GM18505 (cell line): ENCODE measurements around the gene FAM20C.

ENCODE experiments used
- ATAC-seq: cut with Tn5 transposase; IDR thresholded peaks from one replicate; pipeline ENCODE4 v1.9.1; 2021; ENCODE audit not compliant: unreplicated experiment
- POLR2A ChIP-seq: IDR thresholded peaks from 4 replicates; pipeline ENCODE4 v1.6.1; 2011; ENCODE audit warnings: borderline replicate concordance; ENCODE audit not compliant: insufficient read depth, insufficient read length; ENCODE audit errors: extremely low read depth

The FAM20C gene

DNA sequence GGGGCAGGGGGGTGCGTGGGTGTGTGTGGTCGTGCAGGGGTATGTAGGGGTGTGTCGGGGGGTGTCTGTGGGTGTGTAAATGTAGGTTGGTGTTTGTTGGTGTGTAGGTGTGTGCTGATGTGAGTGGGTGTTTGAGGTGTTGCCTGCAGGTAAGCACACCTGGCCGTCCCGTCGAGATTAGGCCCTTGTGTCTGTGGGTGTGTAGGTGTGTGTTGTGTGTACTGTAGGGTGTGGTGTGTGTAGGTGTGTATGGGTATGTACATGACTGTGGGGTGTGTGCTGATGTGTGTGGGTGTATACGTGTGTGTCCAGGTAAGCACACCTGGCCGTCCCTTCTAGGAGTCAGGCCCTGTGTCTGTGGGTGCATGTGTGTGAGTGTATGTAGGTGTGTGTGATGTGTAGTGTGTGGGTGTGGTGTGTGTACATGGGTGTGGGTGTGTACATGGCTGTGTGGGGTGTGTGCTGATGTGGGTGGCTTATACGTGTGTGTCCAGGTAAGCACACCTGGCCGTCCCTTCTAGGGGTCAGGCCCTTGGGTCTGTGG lies 15.8 kb downstream of the FAM20C start:
- ATAC-seq = no peak
- TF ChIP-seq POLR2A = no peak

DNA sequence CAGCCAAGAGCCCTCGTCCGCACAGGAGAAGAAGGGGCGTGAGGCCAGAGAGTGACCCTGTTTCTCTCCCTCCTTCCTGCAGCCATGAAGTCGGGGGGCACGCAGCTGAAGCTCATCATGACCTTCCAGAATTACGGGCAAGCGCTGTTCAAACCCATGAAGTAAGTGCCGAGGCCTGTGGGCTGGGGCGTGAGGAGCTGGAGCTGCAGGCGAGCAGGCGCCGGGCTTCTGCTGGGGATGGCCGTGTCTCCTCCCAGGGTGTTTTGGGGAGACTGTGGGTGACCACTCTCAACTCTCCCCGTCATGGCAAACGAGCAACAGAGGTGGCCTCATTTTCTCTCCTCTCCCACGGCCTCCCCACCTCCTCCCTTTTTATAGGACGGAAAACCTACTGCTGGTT lies 16.4 kb downstream of the FAM20C start:
- no peak for ATAC-seq
- TF ChIP-seq POLR2A = no peak

DNA sequence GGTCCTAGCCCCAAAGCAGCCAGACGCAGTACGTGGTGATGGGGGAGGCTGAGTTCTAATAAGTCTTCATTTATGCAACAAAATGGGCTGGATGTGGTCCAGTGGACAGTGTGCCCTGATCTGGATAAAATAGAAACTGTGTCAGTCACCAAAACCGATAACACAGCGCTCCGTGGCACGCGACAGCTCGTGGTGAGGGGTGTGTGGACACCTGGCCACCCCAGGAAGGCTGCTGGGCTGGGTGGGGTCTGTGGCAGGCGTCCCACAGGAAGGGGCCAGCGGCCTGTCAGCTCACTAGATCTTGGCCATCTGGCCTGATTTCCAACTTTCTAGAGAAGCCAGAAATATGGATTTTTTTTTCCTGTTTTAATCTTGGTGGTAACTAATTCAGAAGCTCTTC lies 17.0 kb downstream of the FAM20C start:
- no peak for ATAC-seq
- TF ChIP-seq POLR2A = no peak

DNA sequence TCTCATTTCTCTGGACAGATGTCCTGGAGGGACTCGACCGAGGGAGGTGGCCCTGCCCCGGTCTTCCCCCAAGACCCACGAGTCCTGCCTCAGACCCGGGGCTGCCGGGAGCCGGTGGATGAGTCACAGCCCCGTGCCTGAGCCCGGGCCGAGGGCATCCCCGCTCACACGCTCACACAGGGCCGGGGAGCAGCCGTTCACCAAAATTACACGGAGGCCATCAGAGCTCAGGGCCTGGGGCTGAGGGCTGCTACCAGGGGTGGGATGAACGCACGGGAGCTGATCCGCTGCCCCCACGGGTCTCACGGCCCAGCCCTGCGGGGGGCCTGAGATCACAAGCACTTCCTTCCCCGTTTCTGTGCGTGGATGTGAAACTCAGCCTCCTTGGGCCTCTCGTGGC lies 17.5 kb downstream of the FAM20C start:
- TF ChIP-seq POLR2A = no peak
- ATAC-seq = no peak

DNA sequence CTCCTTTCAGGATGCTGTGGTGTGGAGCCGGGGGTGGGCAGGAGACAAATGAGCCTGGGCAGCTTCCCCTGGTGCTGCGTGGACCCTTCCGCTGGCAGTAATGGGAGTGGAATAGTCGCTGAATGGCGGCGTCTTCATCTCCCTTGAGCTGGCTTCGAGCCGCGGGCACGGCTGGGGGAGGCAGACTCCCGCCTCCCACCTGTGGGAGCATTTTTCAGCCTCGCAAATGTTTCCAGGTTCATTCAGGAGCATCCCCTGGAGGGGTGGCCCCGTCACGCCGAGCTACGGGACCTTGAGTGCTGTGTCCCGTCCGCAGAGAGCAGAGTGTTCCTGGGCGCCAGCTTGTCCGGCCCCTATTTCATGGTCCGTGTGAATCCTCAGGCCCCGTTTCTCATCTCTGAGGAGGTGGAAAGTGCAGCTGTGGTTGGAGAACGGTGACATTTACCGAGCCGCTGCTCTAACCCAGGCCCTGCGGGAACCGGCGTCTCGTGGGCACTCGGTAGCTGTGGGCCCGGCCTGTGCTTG lies 18.1 kb downstream of the FAM20C start:
- no peak for ATAC-seq
- TF ChIP-seq POLR2A = no peak

DNA sequence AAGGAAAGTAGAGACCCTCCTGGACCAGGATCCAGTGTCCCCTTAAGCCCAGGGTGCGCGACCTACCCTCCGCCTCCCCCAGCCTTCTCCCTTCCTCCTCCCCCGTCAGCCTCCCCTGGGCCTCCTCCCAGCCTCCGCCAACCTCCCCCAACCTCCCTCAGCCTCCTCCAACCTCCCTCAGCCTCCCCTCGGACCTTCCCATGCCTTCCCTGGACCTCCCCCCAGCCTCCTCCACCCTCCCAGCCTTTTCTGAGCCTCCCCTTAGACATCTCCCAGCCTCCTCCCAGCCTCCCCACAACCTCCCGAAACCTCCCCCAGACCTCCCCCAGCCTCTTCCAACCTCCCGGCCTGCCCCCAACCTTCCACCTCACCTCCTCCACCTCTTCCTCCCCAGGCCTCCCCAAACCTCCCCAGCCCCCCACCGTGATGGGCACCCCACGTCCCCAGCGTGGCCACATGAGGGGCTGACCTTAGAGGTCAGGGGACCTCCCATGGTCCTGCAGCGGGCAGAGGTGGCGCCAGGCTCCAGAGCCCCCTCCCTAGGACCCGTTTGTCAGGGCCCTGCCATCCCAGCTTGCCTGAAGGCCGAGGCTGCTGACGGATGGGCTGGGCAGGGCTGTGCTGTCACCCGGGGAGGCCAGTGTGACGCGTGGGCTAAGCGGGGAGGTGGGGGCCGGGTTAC lies 18.8 kb downstream of the FAM20C start:
- no peak for ATAC-seq
- TF ChIP-seq POLR2A = no peak

DNA sequence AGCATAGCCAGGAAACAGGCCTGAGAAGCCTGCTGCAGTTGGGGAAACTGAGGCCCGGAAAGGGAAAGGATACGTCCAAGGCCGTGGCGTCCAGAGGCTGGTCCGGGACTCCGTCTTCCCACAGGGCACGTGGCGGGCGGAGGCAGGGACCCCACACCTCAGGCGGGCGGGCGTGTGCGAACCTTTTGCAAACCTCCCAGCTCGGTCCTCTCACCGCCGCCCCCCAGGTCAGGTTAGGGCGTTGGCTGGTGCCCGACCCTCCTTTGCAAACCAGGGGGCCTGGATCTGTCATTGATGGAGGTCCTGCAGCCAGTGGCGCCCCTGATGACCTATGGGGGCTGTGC lies 19.3 kb downstream of the FAM20C start:
- ATAC-seq = no peak
- no peak for TF ChIP-seq POLR2A

DNA sequence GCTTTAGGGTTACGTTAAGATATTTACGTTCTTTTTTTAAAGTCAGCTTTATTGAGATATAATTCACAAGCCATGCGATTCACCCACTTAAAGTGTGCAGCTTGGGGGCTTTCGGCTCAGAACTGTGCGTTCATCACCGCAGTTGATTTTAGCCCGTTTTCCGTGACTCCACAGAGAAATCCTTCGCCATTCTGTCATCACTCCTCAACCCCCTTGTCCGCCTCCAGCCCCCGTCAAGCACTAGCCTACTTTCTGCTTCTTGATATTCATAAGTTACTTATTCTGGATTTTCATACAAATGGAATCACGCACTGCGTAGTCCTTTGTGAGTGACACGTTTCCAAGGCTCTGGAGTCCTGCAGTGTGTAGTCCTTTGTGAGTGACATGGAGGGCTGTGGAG lies 20.4 kb downstream of the FAM20C start:
- TF ChIP-seq POLR2A = no peak
- ATAC-seq = no peak

DNA sequence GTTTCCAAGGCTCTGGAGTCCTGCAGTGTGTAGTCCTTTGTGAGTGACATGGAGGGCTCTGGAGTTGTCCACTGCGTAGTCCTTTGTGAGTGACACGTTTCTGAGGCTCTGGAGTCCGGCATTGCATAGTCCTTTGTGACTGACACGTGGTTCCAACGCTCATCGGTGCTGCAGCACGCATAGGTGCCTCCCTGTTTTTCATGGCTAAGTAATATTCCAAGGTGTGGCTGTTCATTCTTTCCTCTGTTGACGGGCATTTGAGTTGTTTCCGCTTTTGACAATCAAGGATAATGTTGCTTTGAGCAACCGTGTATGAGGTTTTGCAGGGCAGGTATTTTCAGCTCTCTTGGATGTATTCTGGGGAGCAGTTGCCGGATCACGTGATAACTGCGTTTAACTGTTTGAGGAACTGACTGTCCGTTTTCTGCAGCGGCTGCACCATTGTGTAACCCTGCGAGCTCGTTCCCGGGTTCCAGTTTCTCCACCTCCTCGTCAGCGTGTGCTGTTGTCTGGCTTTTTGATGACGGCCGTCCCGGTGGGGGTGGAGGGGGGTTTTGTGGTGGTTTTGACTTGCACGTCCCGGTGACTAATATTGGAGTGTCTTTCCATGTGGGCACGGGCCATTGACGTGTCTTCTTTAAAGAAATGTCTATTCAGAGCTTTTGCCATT lies 21.1 kb downstream of the FAM20C start:
- ATAC-seq = no peak
- no peak for TF ChIP-seq POLR2A

DNA sequence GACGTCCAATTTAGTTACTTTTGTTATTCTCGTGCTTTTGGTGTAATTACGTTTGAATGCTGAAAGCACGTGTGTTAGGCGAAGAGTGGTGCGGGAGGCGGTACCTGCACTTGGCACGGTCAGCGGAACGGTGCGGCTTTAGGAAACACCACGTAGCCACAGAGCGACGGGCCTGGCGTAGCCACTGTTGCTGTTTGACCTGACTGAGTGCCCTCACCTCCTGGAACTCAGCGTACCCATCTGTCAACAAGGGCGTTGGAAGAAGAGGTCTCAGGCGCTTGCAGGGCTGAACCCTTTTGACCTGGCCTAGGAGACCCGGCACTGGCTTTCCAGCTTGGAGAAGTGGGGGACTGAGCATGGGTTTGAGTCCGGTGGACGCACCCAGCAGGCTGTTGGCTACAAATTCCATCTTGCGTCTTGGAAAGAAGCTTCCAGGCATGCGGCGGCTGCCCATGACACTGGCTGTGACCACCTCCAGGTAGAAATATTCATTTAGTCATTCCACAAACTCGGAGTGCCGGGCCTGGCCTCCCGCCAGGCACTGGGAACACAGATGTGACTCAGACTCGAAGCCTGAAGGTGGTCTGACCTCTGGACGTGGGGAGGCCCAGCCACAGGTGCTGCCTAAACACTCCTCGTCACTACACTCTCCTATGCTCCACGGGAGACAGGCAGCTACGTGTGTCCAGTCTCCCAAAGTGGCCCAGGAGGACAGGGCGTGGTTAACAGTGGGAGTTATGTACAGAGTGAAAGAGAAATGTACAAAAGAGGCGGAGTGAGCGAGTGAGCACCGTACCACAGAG lies 22.2 kb downstream of the FAM20C start:
- ATAC-seq = no peak
- no peak for TF ChIP-seq POLR2A

DNA sequence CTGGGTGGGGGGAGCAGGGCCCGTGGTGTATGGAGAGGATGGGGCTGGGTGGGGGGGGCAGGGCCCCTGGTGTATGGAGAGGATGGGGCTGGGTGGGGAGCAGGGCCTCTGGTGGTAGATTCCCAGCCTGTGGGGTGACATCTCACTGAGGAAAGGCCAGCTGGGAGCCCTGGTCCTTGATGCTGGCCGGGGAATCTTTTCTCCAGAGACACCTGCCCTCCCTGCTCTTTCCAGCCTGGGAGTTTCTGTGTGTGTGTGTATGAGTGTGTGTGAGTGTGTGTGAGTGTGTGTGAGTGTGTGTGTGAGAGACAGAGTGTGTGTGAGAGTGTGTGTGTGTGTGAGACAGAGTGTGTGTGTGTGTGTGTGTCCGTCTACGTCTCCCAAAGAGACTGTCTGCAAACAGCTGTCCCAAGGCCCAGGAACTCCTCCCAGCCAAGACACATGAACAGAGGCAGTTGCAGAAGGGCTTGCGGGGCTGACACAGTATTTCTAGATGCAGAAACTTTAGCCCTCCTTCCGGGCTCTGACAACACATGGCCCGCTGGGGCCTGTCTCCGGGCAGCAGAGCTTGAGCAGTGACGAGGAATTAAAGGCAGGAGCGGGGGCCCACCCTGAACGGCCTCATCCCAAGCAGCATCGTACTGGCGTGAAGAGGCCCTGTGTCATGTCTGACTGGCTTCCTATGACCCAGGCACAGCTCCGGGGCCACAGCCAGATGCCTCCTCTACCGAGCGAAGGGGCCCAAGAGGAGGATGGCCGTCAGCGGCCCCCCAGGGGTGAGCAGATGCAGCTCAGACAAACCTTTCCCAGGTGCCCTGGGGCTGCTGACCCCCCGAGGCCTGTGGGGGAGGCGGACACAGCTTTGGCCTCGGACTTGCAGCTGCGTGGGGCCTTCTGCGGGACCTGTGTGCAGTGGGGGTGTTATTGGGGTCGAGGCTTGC lies 24.3 kb downstream of the FAM20C start:
- no peak for TF ChIP-seq POLR2A
- no peak for ATAC-seq

DNA sequence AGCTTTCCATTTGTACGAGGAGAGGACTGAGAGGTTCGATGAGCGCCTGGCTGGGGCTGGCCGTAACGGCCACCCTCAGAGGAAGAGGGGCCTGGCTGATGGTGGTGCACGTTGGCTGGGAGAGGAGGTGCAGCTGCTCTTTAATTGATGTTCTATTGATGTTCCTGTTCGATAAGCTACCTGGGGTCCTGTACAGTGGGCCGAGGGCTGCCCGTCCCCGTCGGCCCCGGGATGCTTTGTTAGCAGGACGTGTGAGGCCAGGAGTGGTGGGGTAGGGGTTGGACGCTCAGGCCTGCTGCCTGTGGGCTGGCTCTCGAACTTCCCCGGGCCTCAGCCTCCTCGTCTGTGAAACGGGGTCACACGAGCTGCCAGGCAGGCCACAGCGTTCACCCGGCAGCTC lies 25.4 kb downstream of the FAM20C start:
- TF ChIP-seq POLR2A = no peak
- ATAC-seq = no peak

DNA sequence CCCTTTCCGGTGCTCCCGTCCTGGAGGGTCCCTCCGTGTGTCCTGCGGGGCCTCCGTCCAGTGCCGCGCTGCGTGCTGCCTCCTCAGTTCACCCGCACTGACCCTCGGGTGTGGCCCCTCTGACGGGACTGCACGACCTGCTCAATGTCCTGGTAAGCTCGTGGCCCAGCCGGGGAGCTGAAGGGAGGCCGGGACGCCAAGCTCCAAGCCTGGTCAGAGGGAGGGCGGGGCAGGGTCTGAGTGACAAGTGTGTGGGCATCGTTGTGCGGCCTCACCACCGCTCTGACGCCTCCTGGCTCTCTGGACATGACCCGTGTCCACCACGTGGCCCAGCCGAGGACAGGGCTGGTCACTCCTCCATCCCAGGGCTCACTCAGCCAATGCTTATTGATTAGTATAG lies 25.9 kb downstream of the FAM20C start:
- TF ChIP-seq POLR2A = no peak
- no peak for ATAC-seq

DNA sequence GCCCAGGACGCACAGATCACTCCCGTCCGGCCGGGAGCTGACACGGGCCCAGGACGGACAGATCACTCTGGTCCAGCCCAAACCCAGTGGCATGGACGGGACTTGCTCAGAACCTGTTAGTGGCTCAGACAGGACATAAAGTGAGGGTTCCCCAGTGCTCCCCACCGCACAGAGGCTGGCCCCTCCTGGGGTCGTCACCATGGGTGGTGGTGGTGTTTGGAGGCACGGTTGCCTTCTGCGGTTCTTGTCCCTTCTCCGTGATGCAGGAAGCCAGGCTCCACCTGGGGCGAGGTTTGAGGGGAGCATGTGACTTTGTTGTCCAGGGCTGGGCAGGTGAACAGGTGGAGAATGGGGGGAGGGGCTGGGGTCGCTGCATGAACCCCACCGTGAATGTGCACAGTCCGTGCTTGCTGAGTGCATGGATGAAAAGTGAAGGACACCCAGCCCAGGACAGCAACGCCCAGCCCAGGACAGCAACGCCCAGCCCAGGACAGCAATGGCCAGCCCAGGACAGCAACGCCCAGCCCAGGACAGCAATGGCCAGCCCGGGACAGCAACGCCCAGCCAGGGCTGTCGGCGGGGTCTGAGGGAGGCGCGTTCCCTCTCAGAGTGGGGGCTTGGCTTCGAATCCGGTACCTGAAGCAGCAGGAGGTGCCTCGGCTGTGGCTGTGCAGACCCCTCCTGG lies 26.7 kb downstream of the FAM20C start:
- ATAC-seq = no peak
- no peak for TF ChIP-seq POLR2A
